Fibroblast of peridontal ligament (primary cell): ENCODE measurements around the gene ATP2C1.

ENCODE experiments used
- DNase-seq: peaks from one replicate; pipeline ENCODE4 v3.0.0-alpha.2; 2010; ENCODE audit errors: extremely low read depth

Gene ATP2C1

DNA sequence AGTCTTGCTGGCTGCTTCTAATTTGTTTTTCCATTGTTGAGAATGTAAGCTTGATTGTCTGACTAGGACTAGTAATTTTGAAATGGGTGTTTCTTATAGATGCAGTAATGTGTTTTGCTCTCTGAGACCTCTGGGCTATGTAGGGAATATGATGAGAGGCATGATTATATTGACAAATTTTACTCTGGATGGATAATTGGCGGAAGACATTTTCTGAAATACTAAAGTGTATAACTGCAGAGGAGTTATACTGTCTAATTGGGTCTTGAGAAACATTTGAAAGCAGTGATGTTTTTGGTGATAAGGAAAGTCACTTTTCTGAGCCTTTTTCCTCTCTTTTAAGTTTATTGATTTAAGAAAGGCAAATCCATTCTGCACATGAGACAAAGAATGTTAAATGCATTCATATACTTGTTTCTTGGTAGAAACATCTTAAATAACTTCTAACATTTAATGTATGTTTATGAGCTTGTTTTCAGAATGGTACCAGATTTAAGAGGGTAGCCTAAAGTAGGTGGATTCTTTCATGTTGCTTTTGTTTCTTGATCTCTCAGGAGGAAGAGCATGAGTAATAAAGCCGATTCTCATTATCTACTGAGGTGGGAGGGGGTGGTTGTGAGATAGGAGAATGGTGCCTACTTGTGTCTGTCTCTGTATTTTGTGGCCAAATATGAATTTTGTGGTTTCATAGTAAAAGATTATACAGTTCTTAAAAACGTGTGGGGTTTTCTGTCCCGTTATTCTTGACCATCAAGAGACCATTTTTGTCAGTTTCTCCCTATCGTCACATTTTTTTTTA lies 2.0 kb downstream of the ATP2C1 start:
- DNase-seq, result peak; percentile 17

- no peak for DNase-seq
Observed at GRCh38 chr3:130897316-130897715, 3.4 kb downstream of the ATP2C1 start.

DNA sequence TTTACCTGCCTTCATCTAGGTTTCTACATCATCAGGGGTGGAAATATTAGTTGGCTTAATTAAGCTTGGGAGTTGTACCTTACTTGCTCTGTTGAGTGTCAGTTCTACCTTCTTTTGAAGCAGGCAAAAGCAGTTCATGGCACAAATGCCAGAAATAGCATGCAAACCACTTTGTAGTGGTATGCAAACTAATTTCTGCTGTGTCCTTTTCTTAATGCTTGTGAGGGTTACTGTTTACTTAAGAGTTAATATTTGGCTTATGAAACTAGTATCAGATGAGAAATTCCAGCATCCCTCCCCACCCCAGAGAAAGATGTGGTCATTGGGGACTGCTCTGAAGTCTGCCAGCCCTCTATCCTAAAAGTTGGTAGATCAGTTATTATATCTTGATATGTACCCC lies 7.1 kb downstream of the ATP2C1 start:
- no peak for DNase-seq

DNA sequence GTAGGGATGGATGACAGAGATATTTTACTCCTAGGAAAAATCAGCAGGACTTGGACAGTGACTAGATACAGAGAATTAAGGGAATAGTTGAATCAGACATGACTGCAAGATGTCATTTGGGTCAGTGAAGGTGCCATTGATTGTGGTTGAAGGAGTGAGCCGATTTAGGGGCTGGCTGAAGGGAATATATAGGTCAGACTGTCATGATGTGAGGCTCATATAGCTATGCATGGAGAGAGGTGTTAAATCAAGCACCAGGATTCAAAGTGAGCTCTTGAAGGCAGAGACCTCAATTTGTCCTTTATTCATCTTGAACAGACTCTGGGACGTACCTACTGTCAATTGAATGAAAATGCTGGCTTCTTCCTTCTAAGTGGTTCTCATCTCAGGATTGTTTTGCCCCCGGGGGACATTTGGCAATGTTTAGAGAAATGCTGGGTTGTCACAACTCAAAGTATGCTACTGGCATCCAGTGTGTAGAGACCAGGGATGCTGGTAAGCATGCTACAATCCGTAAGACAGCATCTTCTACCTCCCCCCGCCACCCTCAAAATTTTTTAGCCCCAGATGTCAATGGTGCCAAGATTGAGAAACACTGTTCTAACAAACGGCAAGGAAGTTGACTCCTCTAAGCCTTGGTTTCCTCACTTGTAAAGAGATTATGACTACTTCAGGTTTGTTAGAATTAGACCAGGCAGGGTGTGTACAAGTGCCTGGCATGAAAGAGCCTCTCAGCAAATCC lies 7.8 kb downstream of the ATP2C1 start:
- no peak for DNase-seq

DNA sequence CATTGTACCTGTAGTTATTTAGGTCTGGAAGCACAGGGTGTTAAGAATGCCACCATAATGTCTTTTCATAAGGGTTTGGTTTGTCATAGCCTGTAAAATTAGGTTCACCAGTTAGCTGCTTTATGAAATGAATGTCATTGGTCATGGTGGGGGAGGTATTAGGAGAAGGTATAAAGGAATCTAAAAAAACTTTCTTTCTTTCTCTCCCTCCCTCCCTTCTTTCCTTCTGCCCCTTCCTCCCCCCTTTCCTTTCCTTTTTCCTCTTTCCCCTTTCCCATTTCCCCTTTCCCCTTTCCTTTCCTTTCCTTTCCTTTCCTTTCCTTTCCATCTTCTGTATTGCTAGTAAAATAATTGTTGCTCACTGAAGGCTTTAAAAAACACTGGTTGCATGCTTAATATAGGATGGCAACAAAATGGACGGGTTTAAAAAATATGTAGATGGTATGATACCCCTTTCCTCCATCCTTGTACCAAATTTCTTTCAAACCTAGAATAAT lies 9.6 kb downstream of the ATP2C1 start:
- no peak for DNase-seq

- DNase-seq, result no peak
Observed at GRCh38 chr3:130904491-130904890, 10.6 kb downstream of the ATP2C1 start.

DNA sequence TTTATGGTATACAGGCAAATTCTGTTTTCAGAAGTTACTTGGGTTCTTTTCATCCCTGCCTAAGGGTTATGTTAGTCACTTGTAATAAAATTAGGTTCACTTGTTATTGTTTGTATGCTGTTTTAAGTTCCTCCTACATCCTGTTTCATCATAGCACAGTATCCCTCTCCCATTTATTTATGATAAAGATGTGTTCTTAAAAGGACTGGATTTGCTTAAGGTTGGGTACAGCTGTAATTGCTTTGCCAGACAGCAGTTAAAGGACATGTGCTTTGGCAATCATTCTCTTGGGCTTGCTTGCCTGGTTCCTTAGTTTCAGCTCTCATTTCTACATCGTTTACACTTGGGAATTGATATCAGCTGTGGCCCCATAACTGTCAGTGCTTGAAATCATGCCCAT lies 11.7 kb downstream of the ATP2C1 start:
- peak; percentile 48 for DNase-seq

GRCh38 chr3:130906374-130906995 lies 12.6 kb downstream of the ATP2C1 start:
- peak; percentile 18 for DNase-seq

DNA sequence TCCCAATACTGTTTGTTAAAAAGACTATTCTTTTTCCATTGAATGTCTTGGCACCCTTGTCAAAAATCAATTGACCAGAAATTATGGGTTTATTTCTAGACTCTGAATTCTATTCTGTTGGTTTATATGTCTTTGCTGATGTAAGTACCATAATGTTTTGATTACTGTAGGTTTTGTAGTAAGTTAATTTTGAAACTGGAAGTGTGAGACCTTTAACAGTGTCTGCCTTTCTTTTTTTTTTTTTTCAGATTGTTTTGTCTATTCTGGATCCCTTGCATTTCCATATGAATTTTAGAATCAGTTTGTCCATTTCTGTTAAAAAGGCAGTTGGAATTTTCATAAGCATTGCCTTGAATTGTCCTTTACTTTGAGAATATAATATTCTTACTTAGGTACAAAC lies 13.6 kb downstream of the ATP2C1 start:
- DNase-seq, result no peak

- DNase-seq, result no peak
Observed at GRCh38 chr3:130907966-130908365, 14.1 kb downstream of the ATP2C1 start.

DNA sequence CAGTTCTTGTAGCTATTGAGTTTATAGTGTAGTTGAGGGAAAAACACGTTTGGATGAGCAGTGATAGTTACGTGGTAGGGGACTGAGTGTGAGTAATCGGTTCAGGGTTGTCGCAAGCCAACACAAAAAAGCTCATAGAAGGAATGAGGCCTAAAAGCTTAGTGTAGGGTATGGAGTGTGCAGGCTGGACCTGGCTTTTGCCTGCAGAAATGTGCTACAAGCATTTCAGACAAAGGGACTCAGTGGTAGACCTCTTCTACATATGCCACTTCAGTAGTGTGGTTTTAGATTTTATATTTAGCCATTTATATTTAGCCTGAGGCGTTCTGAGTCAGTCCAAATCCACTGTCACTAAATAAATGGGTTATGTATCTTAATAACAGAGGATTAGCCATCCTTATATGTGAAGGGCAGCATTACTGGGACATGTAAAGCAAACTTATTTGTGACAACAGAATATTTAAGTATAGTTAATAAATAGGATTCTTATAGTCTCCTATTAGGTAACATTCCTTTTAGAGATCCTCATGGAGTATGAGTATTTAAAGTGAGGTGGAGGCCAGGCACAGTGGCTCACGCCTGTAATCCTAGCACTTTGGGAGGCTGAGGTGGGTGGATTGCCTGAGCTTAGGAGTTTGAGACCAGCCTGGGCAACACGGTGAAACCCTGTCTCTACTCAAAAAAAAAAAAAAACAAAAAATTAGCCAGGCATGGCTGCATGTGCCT lies 21.8 kb downstream of the ATP2C1 start:
- no peak for DNase-seq

GRCh38 chr3:130916507-130917167 lies 22.8 kb downstream of the ATP2C1 start:
- no peak for DNase-seq

GRCh38 chr3:130918328-130918727 lies 24.4 kb downstream of the ATP2C1 start:
- DNase-seq, result peak; percentile 30

DNA sequence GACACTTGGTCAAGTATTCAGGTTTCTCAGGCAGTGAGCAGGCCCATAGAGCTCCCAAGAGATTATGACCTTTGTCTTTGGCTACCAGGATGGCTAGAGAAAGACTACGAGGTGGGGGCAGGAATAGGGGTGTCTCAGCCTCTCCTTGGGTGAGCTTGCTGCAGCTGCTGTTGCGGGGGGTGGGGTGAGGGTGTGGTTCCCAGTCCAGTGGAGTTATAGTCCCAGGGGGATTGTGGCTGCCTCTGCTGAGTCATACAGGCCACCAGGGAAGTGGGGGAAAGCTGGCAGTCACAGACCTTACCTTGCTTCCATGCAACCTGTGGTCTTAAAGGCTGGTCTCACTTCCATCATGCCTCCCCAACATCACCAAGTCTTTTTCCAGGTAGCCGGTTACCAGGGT lies 31.7 kb downstream of the ATP2C1 start:
- DNase-seq, result no peak

DNA sequence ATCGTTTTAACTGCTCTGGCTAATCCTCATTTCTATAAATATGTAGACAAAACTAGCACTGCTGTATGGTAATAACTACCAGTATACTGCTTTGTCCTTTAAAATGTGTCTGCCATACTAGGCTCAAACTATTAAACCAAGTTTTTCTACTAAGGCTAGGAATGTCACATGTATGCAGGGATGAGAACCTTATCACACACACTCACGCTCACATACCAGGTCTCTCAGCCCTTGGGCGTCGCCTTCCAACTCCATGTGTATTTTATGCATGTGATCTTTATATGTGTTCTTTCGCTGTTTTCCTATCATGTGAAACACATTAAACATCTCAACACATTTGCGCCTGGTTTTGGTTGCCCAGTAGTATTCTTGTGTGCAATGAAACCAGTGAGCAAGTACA lies 32.6 kb downstream of the ATP2C1 start:
- no peak for DNase-seq

DNA sequence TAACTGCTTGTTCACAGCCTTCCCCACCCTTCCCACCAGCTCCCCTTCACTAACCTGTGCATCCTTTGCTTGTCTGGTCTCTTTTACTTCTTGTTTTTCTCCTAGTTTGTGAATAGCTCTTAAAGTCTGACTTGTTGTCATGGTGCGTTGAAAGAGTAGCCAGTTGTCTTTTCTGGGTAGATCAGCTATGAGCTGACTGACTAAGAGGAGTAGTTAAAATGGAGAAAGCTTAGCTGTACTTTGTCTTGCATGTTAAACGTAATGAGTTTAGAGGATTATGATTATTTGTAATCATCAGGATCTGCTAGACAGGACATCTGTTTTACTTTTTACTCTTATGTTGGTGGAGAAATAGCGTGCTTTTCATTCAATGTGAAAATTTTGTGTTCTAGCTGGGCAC lies 35.9 kb downstream of the ATP2C1 start:
- DNase-seq, result no peak

- DNase-seq, result no peak
Observed at GRCh38 chr3:130932979-130933378, 39.1 kb downstream of the ATP2C1 start.

DNA sequence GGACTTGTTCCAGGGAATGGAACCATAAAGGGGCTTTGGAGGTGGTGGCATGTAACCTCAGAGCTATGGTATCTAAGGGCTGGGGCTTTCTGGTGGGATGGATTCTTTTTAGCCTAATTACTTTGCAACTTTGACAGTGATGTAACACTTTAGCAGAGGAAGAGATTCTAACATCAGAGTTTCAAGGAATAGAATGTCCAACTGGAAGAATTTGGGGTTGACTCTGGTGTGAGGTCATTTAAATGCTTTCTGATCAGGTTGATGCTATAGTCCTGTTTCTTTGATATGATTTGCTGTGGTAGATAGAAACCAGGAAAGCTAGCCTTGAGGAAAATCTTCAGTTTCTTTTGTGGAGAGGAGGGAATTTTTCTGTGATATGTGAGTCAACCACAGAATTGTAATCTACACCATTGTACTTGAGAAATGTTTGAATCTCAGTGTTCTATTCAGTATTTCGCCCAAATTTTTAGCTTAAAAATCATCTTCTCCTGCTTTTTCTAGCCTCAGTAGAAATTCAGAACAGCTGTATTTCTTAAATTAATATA lies 40.0 kb downstream of the ATP2C1 start:
- peak; percentile 77 for DNase-seq

DNA sequence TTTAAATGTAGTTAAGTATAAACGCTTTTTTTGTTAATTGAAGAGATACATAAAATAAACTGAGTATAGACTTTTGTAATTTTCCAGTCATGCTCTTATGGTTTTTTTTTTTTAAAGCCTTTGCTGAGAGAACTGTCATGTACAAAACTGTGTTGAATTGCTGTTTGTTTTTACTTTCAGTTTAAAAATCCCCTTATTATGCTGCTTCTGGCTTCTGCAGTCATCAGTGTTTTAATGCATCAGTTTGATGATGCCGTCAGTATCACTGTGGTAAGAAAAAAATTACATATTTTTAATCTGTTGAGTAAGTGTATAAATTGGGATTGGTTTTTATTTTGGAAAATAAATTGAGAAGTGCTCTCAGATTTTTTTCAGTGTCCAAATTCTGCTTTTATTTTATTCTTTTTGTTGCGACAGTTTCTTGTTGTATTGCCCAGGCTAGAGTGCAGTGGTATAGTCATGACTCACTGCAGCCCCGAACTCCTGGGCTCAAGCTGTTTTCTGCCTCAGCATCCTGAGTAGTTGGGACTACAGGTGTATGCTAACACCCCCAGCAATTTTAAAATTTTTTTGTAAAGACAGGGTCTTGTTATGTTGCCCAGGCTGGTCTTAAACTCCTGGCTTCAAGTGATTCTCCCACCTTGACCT lies 40.7 kb downstream of the ATP2C1 start:
- DNase-seq, result peak; percentile 53

- peak; percentile 80 for DNase-seq
Observed at GRCh38 chr3:130935761-130936492, 42.0 kb downstream of the ATP2C1 start.
